HG02840 (cell line): ENCODE data around the gene SACS.
"Not testable (repeated sequence)": the region's sequence is repeated elsewhere in the genome, so short reads cannot be mapped to it uniquely, and the experiment has no call there.

Experiments
- ATAC-seq: cut with Tn5 transposase; IDR thresholded peaks from one replicate; pipeline ENCODE4 v1.9.1; 2021; ENCODE audit warnings: mild to moderate bottlenecking, moderate library complexity, moderate number of reproducible peaks; ENCODE audit not compliant: unreplicated experiment, low FRiP score

SACS gene

DNA sequence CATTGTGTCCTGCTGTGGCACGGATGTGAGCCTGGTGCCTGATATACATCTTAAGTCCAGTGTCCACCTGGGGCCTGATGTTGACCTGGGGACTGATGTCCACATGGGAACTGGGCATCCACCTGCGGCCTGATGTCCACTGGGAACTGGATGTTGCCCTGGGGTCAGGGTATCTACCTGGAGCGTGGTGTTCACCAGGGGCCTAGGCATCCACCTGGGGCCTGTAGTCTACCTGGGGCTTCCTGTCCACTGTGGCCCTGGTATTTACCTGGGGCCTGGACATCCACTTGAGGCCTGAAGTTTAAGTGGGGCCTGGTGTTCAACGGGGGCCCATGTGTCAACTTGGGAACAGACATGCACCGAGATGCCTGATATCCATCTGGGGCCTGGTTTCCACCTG is 11.9 kb downstream of the SACS start:
- ATAC-seq = no peak

DNA sequence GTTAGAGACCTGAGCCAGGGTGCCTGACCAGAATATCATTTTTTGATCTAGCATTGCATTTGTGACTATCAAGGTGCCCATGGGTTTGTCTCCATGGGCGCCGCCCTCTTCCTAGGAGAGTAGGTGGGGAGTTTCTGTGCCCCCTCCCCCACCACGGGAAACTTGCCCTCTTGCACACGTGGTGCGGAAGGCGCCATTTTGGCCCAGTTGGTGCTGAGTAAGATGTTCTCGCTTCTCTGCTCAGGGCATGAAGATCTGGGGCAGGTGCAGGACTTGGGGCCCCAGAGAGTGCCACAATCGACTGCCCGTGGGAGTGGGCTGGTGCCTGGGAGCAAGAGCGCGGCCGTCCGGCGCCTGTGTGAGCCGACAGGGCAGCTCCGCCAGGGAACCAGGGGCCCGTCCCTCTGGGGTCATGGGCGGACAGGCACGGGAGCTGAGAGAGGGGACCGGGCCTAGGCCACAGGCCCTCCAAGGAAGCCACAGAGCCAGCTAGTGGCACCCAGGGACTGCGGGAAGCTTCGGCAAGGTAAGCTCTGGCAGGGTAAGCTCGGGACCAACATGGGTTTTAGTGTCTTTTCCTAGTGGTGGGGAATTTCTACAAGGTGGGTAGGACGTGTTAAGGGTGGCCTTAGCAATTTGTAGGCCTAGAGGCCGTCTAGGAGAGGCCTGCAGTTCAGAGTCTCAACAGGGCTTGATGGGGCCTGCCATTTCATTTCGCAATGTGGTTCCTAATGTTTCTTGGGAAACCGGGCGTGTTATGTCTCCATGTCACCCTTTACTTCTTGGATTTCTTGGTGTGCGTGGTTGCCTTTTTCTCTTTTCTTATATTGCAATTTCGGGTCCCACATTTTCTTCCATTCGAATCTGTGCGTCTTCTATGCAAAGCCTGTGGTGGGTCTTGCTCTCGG is 14.5 kb downstream of the SACS start:
- ATAC-seq = no peak

DNA sequence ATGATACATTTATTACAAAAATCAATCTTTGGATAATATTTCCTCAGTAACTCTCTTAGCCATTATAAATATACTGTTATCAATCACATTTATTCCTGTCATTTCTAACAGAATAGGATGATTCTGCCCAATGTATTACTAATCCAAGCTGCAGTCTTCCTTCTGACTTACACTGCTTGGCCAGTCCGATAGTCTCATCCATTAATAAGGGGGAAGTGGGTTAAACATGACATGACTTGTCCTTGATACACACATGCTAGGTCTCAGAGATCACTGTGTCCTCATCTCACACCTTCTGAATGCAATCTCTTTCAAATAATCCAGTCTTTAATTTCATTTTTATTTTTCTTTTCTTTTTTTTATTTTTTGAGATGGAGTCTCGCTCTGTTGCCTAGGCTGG is 18.8 kb downstream of the SACS start:
- no peak for ATAC-seq

DNA sequence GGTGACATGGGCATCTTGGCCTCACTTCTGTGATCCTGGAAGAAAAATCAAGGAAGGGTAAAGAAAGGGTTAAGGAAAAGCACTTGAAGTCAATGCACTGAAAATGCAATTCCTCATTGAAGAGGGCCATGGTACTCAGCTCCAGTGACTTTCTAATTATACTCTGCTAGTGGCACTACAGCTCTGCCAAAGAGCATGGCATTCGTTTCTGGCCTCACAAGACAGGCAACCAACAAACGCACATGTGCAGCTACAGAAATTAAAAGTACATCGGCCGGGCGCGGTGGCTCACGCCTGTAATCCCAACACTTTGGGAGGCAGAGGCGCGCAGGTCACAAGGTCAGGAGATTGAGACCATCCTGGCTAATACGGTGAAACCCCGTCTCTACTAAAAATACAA is 21.8 kb downstream of the SACS start:
- no peak for ATAC-seq

DNA sequence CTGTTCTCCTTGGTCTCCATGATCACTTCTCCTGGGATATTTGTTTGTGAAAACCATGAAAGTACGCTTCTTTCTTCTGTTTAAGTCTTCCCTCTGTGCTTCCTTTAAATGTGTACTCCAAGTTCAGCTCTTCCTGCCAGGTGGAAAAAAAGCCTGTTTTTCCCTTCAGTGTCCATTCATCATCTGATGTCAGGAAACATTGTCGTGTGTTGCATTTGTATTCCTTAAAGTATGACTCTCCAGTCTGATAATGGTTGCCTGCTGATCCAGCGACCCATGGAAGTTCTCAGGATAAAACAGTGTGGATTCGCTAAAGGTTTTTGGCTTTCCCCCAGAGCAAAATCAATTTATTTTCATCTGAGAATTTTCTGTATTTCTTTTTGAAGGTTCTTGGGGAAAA is 22.3 kb downstream of the SACS start:
- no peak for ATAC-seq

DNA sequence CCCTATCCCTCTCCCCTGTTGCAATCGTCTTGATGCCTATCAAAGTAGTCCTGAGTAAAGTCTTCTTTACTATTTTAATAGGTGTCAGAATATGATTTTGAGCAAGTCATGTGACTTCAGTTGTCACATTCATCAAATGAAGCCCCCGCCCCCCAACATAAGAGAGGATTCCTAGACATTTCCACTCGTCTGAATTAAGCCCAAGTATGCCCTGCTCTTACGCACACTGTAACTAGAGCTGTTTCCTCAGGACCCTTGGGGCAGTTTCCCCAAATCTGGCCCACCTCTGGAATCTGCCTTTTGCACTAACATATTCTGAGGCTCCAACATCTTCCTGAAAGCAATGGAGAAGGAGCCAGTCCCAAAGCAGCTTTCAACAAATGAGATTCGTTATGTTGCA is 25.5 kb downstream of the SACS start:
- no peak for ATAC-seq

DNA sequence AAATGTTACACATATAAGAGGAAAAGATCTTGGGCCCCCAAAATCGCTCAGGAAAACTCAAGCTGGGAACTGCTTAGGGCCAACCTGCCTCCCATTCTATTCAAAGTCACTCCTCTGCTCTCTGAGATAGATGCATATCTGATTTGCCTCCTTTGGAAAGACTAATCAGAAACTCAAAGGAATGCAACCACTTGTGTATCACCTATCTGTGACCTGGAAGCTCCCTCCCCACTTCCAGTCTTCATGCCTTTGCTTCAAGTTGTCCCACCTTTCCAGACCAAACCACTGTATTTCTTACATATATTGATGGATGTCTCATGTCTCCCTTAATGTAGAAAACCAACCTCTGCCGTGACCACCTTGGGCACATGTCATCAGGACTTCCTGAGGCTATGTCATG is 32.3 kb downstream of the SACS start:
- ATAC-seq = not testable (repeated sequence)

DNA sequence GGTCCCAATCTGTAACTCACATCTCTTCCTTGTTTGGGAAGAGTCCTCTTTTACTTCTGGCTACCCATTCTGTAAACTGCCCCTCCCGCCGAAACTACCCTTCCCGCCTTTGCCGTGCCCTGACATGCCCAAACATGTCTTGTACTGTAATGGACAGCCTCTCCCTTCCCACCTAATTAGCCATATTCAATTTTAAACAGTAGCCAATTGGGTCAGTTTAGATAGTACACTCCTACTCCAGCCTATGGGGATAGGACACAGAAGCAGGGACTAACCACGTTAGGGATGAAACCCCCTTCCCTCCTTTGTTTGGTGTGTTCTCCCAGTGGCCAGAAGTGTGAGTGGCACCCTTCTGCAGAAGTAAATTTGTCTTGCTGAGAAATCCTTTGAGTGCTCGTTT is 34.2 kb downstream of the SACS start:
- no peak for ATAC-seq

DNA sequence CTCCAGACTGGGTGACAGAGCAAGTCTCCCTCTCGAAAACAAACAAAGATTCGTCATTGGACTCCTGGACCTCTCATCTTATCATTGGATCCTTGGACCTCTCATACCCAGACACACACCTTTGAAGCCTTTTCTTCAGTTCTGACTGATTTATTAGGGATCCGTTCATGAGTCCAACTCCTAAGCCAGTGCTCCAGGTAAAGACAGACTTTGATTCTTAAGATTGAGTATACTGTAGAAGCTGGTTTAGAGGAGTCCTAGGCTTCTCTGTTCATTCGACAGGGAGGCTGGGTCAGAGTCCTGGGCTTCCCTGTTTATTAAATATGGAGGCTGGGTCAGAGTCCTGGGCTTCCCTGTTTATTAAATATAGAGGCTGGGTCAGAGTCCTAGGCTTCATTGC is 38.7 kb downstream of the SACS start:
- no peak for ATAC-seq

DNA sequence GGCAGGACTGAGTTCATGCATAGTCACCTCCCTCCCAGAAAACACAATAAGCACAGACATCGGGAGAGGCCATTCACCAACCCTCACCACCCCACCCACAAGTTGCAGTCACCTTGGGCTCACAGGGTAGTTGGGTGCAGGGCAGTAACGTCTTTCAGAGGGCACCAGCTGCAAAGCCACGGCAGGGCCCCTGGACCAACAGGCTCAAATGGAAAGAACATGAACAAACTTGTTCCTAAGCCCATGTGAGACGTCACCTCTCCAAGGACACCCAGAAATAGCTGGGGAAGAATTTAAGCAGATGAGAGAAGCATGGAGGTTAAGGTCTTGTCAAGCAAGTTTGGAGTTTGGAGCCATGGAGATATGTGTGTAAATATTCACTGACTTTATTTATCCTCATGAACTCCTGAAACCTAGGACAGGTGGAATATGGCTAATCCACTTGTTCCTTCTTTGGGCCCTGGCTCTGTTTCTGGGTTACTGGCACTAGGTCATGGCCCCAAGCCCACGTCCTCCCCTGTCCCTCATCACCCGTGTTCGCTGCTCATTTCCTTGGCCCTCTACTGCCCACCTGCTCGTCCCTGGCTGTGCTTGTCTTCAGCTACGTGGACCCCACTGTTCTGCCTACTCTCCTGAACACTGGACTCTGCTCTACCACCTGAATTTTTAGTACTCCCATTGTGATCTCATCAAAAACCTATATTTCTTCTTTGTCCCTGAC is 40.4 kb downstream of the SACS start:
- ATAC-seq = no peak

DNA sequence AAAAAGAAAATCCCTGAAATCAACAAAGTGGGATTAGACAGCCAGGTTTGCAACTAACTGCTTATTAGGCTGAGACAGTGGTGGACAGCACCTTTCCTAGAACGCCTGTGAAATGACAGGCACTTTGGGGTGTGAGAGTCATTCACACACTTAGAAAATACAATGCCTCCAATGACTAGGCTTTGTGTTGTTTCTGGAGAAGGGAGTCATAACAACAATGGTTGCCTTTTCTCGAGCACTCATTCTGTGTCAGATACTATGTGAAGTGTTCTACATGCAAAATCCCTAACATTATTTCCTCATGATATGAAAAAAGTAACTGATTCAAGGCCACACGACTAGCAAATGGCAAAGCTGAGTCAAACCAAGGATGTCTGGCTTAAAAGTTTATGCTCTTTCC is 41.2 kb downstream of the SACS start:
- no peak for ATAC-seq

DNA sequence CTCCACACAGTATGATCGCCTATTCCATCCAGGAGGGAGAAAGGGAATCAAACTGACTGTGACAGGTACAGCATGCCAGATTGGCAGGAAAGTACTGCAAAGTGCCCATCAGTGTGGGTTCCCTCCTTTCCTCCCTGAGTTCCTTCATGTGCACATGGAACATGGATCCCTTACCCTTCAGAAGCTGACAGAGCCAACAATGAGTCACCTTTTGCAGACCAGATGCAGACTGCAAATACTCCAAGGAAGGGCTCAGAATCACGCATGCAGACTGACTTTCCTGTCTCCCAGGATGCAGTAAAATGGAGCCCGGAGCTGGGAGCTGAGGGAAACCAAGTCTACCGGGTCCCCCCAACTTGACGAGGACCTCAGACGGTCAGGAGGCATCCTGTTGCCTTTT is 41.8 kb downstream of the SACS start:
- no peak for ATAC-seq

DNA sequence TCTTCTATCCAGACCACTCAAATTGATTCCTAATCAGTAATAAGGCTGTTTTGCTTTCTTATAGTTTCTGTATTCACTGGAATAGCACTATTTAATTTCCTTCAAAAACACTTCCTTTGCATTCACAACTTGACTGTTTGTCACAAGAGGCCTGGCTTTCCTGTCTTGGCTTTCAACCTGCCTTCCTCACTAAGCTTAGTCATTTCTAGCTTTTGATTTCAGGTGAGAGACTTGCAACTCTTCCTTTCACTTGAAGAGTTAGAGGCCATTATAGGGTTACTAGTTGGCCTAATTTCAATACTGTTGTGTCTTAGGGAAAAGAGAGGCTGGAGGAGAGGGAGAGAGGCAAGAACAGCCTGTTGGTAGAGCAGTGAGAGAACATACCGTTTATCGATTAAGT is 47.0 kb downstream of the SACS start:
- ATAC-seq = no peak

DNA sequence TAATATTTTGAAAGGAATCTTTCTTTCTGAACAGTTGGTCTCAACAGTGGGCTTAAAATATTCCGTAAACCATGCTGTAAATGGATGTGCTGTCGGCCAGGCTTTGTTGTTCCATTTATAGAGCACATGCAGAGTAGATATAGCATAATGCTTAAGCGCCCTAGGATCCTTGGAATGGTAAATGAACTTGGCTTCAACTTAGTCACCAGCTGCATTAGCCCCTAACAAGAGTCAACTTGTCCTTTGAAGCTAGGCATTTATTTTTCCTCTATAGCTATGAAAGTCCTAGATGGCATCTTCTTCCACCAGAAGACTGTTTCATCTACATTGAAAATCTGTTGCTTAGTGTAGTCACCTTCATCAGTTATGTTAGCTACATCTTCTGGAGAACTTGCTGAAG is 47.6 kb downstream of the SACS start:
- ATAC-seq = no peak

DNA sequence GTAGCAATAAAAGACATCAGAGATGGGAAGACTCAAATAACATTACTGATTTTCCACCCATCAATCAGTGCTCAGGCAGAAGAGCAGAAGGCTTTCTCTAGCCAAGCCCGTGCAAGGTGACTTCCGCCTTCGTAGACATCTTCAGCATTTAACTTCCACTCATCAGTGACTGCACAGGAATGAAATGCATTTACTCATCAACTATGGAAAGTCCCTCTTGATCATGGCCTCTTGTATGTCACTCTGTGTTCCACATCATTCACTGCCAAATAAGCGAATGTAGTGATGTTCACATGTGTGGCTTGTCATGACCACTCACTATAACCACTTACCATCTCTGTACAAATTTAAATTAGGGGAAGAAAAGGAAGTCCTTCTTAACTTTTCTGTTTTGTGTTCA is 49.4 kb downstream of the SACS start:
- ATAC-seq = peak; percentile 76

DNA sequence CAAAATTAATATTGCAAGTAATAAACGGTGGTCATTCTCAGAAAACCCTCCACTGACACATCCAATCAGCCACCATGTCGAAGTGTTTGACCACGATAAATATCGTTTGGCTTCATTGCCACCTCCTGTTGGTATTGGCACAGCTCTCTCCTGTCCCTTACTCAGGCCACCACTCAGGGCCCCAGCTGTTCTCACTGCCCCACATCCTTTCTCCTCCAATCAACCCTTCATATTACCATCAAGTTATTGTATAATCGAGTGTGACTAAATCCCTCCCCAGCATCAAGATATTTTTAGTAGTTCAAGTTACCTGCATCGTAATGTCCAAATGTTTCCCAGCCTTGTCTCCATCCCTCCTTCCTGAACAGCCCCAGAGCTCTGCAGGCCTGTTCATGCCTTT is 50.4 kb downstream of the SACS start:
- ATAC-seq = no peak

DNA sequence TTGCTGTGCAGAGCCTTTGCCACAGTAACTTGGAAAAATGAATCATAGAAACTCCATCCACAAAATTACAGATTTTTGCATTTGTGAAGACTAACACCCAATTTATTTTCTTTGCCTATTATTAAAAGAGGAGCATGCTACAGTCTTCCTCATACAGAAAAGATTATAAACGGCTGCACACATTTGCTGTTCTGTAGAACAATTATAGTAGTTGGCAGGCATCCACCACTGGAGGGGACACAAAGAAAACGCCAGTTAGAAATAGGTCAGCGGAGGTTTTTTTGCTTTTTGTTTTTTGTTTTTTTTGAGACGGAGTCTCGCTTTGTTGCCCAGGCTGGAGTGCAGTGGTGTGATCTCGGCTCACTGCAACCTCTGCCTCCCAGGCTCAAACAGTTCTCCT is 51.6 kb downstream of the SACS start:
- no peak for ATAC-seq

DNA sequence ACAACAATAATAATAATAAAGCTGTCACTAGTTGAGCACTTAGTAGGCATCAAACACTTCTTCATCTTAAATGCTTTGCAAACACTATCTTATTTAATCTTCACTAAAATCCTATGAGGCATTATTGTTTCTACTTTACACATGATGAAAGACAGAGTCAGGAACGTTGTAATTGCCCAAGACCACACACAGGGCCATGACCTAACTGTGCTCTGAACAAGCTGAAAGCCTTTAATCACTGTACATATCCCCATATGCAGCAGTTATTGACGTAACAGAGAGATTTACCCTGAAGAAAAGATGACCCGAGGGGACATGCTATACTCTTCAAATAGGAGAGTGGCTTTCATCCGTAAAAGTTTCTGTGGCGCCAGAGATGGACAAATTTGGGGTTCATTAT is 53.0 kb downstream of the SACS start:
- ATAC-seq = no peak

DNA sequence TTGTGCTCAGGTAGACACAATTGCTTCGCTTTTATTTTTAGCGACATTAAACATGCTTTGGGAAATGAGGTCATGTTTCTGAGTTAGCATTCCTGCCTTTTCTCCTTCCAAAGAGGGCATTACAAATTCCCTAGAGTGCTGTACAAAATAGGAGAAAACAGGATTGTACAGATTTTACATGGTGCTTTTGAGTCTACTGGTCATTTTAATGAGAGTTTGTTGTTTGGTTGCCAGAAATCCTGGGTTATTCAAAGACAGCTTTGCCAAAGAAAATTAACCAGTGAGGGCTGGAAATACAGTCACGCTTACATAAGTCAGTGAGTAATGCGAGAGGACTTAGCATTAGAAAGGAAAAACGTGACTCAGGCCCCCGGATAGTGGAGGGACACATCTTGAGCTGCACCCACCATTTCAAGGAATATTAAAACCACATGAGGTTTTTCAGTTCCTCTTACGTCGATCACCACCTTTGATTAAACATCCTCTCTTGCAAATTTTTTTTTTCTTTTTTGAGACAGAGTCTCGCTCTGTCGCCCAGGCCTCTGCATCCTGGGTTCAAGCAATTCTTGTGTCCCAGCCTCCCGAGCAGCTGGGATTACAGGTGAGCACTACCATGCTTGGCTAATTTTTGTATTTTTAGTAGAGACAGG is 55.4 kb downstream of the SACS start:
- ATAC-seq = no peak

DNA sequence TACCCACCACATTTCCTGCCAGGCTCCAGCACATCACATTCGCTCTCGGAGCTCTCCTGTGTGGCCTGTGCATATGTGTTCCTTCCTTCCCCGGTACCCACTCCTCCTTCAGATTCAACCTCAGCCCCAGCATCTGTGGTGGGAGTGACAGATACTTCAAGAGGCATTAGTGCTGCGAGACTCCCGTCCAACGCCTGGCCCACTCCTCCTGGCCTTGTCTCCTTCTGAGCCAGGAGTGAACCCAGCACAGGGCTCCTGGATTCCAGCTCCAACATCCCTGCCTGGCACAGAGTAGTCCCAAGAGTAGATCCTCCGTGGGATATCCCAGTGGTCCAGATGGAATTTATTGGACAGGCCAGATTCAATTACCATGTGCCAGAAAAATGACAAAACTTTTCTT is 55.9 kb downstream of the SACS start:
- no peak for ATAC-seq
